Measurements from ENCODE around the gene PARD3B.

Gene PARD3B

GRCh38 chr2:204860274-204860673 lies 315.0 kb downstream of the PARD3B start:
- no peak for DNase-seq

GRCh38 chr2:204862809-204863208 lies 317.5 kb downstream of the PARD3B start:
- no peak for DNase-seq

- no peak for DNase-seq
These were observed 318.1 kb downstream of the PARD3B start for GRCh38 chr2:204863336-204863735.

- DNase-seq = no peak
These were observed 324.0 kb downstream of the PARD3B start for GRCh38 chr2:204869132-204869823.

GRCh38 chr2:204870053-204870452 lies 324.8 kb downstream of the PARD3B start:
- no peak for DNase-seq

GRCh38 chr2:204871231-204871953 lies 326.1 kb downstream of the PARD3B start:
- no peak for DNase-seq

GRCh38 chr2:204876311-204876710 lies 331.0 kb downstream of the PARD3B start:
- no peak for DNase-seq

DNA sequence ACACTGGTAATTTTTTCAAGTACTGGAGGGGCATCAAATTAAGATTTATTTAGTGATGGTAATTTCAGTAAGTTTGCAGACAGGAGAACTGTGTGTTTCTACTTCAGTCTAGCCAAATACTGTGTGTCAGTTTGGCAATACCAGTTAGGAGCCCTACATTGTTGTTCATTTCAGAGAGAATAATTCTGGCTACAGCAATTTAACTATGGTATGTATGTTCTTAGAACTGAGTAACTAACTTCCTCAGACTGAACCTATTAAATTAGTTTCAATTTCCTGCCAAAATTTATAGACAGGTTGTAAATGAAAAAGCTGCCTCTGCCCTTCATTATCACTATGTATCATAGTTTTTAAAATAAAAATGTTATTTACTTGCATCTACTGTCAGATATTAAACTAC lies 332.4 kb downstream of the PARD3B start:
- no peak for DNase-seq

GRCh38 chr2:204880928-204881327 lies 335.7 kb downstream of the PARD3B start:
- DNase-seq = no peak

DNA sequence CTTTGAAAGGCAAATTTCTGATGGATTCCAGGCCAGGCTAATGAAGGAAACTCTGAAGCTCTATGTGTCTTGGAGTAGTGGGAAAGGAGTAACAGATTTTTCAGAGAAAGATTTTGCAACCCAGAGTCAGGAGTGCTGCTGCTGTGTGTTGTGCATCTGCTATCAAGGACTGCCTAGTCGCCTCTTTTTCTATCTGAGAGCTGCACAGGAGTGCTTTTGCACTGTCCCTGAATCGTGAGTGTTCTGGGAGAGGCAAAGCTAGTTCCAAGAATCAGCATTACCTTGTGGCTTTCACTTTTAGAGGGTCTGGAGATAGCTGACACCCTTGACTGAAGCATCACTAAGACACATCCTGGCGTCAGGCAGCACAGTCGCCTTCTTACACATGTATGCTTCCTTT lies 336.4 kb downstream of the PARD3B start:
- no peak for DNase-seq

DNA sequence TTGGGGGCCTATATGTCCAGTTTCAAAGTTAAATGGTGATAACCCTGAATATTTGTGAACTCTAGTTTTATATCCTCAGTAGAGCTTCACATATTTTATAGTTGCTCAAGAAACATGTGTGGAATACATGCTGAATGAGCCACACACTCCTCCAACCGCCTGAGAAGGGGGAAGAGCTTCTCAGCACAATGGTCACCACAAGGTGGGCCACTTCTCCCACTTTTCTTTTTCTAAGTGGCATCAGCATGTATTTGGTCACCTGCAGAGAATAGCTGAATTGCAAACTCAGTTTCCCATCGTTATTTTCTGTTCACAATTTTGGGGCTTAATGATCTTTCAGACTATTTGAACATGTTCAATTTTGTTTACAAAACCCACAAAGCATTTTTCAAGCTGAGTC lies 340.5 kb downstream of the PARD3B start:
- DNase-seq = no peak

GRCh38 chr2:204886713-204887112 lies 341.4 kb downstream of the PARD3B start:
- DNase-seq = no peak

- DNase-seq = no peak
These were observed 342.9 kb downstream of the PARD3B start for GRCh38 chr2:204888222-204888621.

DNA sequence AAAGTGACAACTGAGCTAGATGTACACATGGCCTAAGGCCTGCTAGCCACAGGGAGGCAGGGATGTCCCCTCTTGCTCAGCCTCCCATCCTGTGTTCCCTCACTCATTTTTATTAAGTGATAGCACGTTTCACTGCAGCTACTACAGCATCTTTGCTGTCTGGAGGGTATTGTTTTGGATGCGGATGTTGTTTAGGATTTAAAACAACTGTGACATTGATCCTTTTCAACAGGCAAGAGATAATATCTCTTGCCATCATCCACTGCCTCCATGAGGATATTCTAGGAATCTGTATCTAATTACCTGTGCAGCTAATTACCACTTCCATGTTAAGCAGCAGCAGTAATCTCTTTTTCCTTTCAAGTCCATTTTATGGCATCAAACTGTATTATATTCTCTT lies 345.4 kb downstream of the PARD3B start:
- no peak for DNase-seq

DNA sequence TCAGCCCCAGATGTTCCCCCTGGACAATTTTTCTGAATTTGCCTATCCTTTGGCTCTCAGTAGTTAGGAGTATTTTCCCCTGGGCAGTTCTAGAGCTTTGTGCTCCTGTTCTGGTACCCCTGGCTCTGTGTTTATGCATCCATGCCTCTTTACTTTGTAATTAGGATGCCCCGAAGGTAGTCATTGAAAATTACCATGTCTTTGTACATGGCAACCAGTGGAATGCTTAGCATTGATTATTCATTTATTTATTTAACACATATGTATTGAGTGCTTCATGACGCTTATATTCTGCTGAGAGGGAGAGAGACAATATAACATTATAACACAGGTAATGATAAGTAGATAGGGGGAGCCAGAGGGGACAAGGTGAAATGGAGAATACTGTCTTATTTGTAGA lies 346.5 kb downstream of the PARD3B start:
- no peak for DNase-seq

DNA sequence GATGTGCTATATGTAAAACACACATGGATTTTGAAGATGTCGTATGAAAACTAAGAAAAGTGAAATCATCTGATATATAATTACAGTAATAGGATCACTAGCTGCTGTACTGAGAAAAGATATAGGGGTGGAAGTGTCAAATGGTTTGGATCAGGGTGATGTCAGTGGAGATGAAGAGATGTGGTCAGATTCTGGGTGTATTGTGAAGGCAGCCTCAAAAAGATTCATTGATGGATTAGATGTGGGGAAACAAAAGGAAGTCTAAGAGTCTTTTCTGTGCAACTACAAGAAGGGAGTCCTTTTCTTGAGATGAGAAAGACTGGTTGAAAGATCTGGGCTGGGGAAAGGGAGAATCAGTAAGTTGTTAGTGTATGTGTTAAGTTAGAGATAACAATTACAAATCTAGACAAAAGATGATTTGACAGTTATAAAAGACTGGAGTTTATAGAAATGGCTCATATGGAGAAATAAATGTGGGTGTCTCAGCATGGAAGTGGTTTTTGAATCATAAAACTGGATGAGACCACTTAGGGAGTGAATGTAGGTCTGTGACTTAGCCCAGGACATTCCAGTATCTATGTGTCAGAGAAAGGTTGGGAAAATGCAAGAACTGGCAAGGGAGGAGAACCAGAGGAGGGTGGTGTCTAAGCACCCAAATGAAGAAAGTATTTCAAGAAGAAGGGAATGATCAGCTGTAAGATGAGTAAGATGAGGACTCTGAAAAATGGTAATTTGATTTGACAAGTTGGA lies 347.4 kb downstream of the PARD3B start:
- DNase-seq = no peak

DNA sequence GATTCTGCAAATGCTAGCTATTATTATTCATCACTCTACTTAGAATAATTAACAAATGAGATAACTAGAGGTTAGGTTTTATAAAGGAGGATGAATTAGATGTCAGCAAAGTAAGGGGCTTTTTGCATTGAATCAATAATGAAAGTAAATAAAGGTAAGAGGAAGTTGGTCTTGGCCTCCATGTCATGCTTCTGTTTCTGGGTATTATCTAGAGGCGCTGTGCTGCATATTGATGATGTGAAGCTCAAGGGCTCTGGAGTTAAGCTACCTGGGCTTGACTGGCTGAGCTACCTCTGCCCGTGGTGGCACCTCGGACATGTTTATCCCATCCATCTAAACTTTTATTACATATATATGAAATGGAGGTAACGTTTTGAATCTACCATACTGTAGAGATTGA lies 350.9 kb downstream of the PARD3B start:
- no peak for DNase-seq

DNA sequence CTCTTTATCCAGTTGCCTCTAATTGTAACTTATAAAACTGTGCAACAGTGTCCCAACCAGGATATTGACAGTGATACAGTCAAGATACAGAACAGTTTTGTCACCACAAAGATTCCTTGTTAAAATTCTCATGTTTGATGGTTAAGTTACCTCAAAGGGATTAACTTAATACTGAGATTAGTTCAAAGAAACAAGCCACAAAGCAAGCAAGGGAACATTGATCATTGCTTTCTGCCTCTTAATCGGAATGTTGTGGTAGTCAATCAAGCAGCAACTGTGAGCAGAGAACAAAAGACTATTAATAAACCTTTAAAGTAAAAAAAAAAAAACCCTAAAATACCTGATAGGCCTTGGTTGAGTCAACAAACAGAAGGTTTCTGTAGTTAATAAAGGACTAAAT lies 352.3 kb downstream of the PARD3B start:
- DNase-seq = no peak

- DNase-seq = no peak
These were observed 353.8 kb downstream of the PARD3B start for GRCh38 chr2:204898928-204899640.

GRCh38 chr2:204899983-204900382 lies 354.7 kb downstream of the PARD3B start:
- no peak for DNase-seq

DNA sequence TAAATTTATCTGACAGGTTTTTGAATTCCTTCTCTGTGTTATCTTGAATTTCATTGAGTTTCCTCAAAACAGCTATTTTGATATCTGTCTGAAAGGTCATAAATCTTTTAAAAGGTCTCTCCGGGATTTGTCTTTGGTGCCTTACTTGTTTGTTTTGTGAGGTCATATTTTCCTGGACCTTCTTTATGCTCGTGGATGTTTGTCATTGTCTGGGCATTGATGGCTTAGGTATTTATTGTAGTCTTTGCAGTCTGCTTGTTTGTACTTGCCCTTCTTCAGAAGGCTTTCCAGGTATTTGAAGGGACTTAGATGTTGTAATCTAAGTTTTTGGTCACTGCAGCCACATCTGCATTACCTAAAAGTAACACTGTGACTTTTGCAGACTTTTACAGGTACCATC lies 355.2 kb downstream of the PARD3B start:
- no peak for DNase-seq

GRCh38 chr2:204900910-204901309 lies 355.6 kb downstream of the PARD3B start:
- DNase-seq = no peak

DNA sequence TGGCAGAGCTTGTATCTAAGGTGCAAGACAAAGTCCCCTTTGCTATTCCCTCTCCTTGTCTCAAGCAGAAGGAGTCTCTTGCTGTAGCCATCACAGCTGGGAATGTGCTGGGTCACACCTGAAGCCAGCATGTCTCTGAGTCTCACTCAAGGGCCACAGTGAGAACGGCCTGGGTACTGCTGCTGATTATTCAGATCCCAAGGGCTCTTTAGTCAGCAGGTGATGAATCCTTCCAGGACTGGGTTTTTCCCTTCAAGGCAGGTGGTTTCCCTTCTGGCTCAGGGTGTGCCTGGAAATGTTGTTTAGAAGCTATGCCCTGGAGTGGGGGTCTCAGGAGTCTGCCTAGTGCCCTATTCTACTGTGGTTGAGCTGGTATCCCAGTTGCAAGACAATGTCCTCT lies 356.3 kb downstream of the PARD3B start:
- no peak for DNase-seq

Data from cortex of kidney (tissue), 1 donor.